ENCODE measurements around the gene LRRC4C. TPM values are rescaled to one million over a fixed set of nuclear protein-coding genes. Genes with fewer than 3 reads are reported as not detected.

LRRC4C gene
- 0.15 and 0.17 TPM in 2 replicates for total RNA-seq

DNA sequence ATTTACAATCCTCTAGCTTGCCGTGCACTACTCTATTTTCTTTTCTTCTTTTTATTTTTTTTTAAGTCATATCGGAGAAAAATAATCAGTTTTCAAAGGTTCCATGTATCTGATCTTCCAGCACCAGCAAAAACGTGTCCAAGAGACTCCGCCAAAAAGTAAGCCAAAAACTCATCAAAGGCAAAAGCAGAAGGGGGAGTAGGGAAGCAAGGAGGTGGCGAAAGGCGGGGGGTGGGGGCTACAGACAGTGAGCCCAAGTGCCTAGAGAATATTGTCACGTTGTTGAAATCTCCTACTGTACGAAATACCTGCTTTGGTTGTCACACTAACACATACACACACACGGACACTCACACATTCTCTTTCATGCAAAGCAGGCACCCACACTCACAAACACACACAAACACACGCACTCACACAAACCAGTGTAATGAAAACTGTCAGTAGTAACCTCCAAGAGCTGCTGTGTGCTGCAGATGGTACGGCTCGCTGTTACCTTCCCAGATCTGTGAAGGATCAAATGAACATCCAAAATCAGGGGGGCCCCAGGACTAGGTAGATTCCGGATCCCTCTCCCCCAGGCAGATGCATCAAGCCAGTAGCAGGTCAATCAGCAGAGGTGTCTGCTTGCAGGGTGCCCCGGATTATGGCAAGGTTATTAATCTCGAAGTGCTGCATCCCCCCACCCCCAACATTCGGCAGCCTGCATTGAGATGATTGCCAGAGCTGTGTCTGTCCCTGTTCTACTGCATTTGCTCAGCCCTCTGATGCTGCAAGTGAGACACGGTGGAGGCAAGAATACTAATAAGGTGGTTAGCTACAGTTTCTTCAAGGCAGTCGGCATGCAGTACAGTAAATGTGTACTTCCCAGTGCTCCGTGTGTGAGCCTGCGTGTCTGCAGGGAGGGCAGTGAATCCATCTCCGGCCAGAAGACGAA, at the start of gene LRRC4C:
Gene LRRC4C (minus strand): TSS at position 188 of the 937 bp plus-strand sequence.

